ENCODE measurements around the gene NTHL1. TPM values are rescaled to one million over a fixed set of nuclear protein-coding genes. Genes with fewer than 3 reads are reported as not detected.

NTHL1 gene
- total RNA-seq, 1 donor from 2014 or later = 13.7 TPM

GRCh38 chr16:1992704-1993317 is 54.8 kb downstream of the NTHL1 start:
- Histone ChIP-seq H4K20me1 (ENCODE audit: insufficient read depth, low read length) (peaks cover 12% of the 10 kb centered on the region), H3K4me1 (ENCODE audit: insufficient read depth, low read length) (peaks cover 13% of the 10 kb centered on the region), H3K9me3 (ENCODE audit: insufficient read depth, low read depth, low read length) (peaks cover 3% of the 10 kb centered on the region), H3K79me2 (ENCODE audit: insufficient read depth, low read length) (no peaks in the 10 kb centered on the region), H3K4me2 (ENCODE audit: low read length) (peak overlapping the region; percentile 55), H3K36me3 (ENCODE audit: insufficient read depth, low read length) (peaks cover 6% of the 10 kb centered on the region), H2AFZ (ENCODE audit: low read depth, low read length) (peak overlapping the region; percentile 94), H3K27ac (ENCODE audit: low read depth, low read length) (no peak overlapping the region), H3K27me3 (ENCODE audit: insufficient read depth, low read length) (peaks cover 25% of the 10 kb centered on the region), H3K9ac (ENCODE audit: low read length) (no peak overlapping the region), H3K4me3 (ENCODE audit: insufficient read depth, low read depth, low read length) (no peak overlapping the region)
- H3K4me1 Mint-ChIP-seq (ENCODE audit: low read depth, unreplicated experiment) = peaks cover 2% of the 10 kb centered on the region
- no peaks in the 10 kb centered on the region for H3K9me3 Mint-ChIP-seq (ENCODE audit: unreplicated experiment)
- DNase-seq (ENCODE audit: low read depth) (no peak), FAIRE-seq (no peak)
- H3K27me3 Mint-ChIP-seq (ENCODE audit: low read depth, unreplicated experiment) = peaks cover 17% of the 10 kb centered on the region
- peaks cover 7% of the 10 kb centered on the region for H3K36me3 Mint-ChIP-seq (ENCODE audit: low read depth, unreplicated experiment)
- TF ChIP-seq EZH2 (IDR thresholded peaks at IDR 0.05; ENCODE audit: insufficient read depth, low read length) = no peak
- no peak for TF ChIP-seq CTCF (IDR thresholded peaks at IDR 0.05; ENCODE audit: insufficient read depth, low read depth, low read length)
- H3K4me3 Mint-ChIP-seq (ENCODE audit: unreplicated experiment) = no peak overlapping the region
- H3K27ac Mint-ChIP-seq (ENCODE audit: unreplicated experiment) = no peak overlapping the region

- Mint-ChIP-seq H3K4me1 (ENCODE audit: low read depth, unreplicated experiment) (no peaks in the 10 kb centered on the region), H3K27me3 (ENCODE audit: low read depth, unreplicated experiment) (peaks cover 17% of the 10 kb centered on the region), H3K9me3 (ENCODE audit: unreplicated experiment) (no peaks in the 10 kb centered on the region), H3K27ac (ENCODE audit: unreplicated experiment) (no peak overlapping the region), H3K4me3 (ENCODE audit: unreplicated experiment) (no peak overlapping the region), H3K36me3 (ENCODE audit: low read depth, unreplicated experiment) (peaks cover 2% of the 10 kb centered on the region)
- TF ChIP-seq CTCF (IDR thresholded peaks at IDR 0.05; ENCODE audit: insufficient read depth, low read depth, low read length) (no peak), EZH2 (IDR thresholded peaks at IDR 0.05; ENCODE audit: insufficient read depth, low read length) (no peak)
- peak overlapping the region; percentile 77 for H3K4me2 ChIP-seq (ENCODE audit: low read length)
- H3K9ac ChIP-seq (ENCODE audit: low read length) = no peak overlapping the region
- peaks cover under 1% of the 10 kb centered on the region for H3K36me3 ChIP-seq (ENCODE audit: insufficient read depth, low read length)
- peaks cover 6% of the 10 kb centered on the region for H4K20me1 ChIP-seq (ENCODE audit: insufficient read depth, low read length)
- H3K27ac ChIP-seq (ENCODE audit: low read depth, low read length) = no peak overlapping the region
- H3K9me3 ChIP-seq (ENCODE audit: insufficient read depth, low read depth, low read length) = peaks cover 3% of the 10 kb centered on the region
- H3K27me3 ChIP-seq (ENCODE audit: insufficient read depth, low read length) = peaks cover 25% of the 10 kb centered on the region
- peaks cover 13% of the 10 kb centered on the region for H3K4me1 ChIP-seq (ENCODE audit: insufficient read depth, low read length)
- DNase-seq (ENCODE audit: low read depth) = peak; percentile 53
- FAIRE-seq = no peak
- no peak overlapping the region for H3K4me3 ChIP-seq (ENCODE audit: insufficient read depth, low read depth, low read length)
- H2AFZ ChIP-seq (ENCODE audit: low read depth, low read length) = peak overlapping the region; percentile 94
- H3K79me2 ChIP-seq (ENCODE audit: insufficient read depth, low read length) = no peaks in the 10 kb centered on the region
These were observed 55.5 kb downstream of the NTHL1 start for GRCh38 chr16:1991948-1992703.

GRCh38 chr16:1991588-1991947 is 56.1 kb downstream of the NTHL1 start:
- DNase-seq (ENCODE audit: low read depth) (no peak), FAIRE-seq (no peak)
- H3K4me3 Mint-ChIP-seq (ENCODE audit: unreplicated experiment) = peak overlapping the region; percentile 58

More at GRCh38 chr16:1991588-1991947, 56.1 kb downstream of the NTHL1 start:
- H3K36me3 ChIP-seq (ENCODE audit: insufficient read depth, low read length) = peaks cover 2% of the 10 kb centered on the region
- H3K9ac ChIP-seq (ENCODE audit: low read length) = no peak overlapping the region
- H3K36me3 Mint-ChIP-seq (ENCODE audit: low read depth, unreplicated experiment) = peaks cover 2% of the 10 kb centered on the region
- H3K4me2 ChIP-seq (ENCODE audit: low read length) = peak overlapping the region; percentile 77
- H3K4me1 Mint-ChIP-seq (ENCODE audit: low read depth, unreplicated experiment) = no peaks in the 10 kb centered on the region
- no peak overlapping the region for H3K27ac ChIP-seq (ENCODE audit: low read depth, low read length)
- peaks cover 3% of the 10 kb centered on the region for H3K9me3 ChIP-seq (ENCODE audit: insufficient read depth, low read depth, low read length)
- peaks cover under 1% of the 10 kb centered on the region for H4K20me1 ChIP-seq (ENCODE audit: insufficient read depth, low read length)
- no peaks in the 10 kb centered on the region for H3K79me2 ChIP-seq (ENCODE audit: insufficient read depth, low read length)
- H3K27me3 Mint-ChIP-seq (ENCODE audit: low read depth, unreplicated experiment) = peaks cover 17% of the 10 kb centered on the region
- TF ChIP-seq EZH2 (IDR thresholded peaks at IDR 0.05; ENCODE audit: insufficient read depth, low read length) (no peak), CTCF (IDR thresholded peaks at IDR 0.05; ENCODE audit: insufficient read depth, low read depth, low read length) (no peak)
- H3K27me3 ChIP-seq (ENCODE audit: insufficient read depth, low read length) = peaks cover 25% of the 10 kb centered on the region
- peak overlapping the region; percentile 68 for H3K27ac Mint-ChIP-seq (ENCODE audit: unreplicated experiment)
- H3K4me1 ChIP-seq (ENCODE audit: insufficient read depth, low read length) = peaks cover 13% of the 10 kb centered on the region
- H3K4me3 ChIP-seq (ENCODE audit: insufficient read depth, low read depth, low read length) = no peak overlapping the region
- no peaks in the 10 kb centered on the region for H3K9me3 Mint-ChIP-seq (ENCODE audit: unreplicated experiment)
- H2AFZ ChIP-seq (ENCODE audit: low read depth, low read length) = peak overlapping the region; percentile 93

All from astrocyte (in vitro differentiated cells and primary cell).